Measurements from ENCODE around the gene LCLAT1. TPM values are rescaled to one million over a fixed set of nuclear protein-coding genes. Genes with fewer than 3 reads are reported as not detected.

The LCLAT1 gene
- polyA plus RNA-seq, 1 of the 3 experiments (the other 2 are of a cell fraction), result 6.9 TPM

GRCh38 chr2:30649828-30650227 is 202.8 kb downstream of the LCLAT1 start:
- no peak for DNase-seq
- POLR2A ChIA-PET, result no interaction called here
- no peak for TF ChIP-seq NRF1 (IDR thresholded peaks at IDR 0.05; ENCODE audit: low read depth, low read length)
- TF ChIP-seq FOXJ3 (CRISPR knock-in tag; IDR thresholded peaks at IDR 0.05), result no peak
- TF ChIP-seq USF2 (IDR thresholded peaks at IDR 0.05; ENCODE audit: borderline replicate concordance, low read depth, low read length), result no peak
- no peak for TF ChIP-seq RAD21 (IDR thresholded peaks at IDR 0.05; ENCODE audit: low read length)
- TF ChIP-seq USF1 (IDR thresholded peaks at IDR 0.05; ENCODE audit: borderline replicate concordance, low read depth), result no peak
- TF ChIP-seq TEAD4 (IDR thresholded peaks at IDR 0.05; ENCODE audit: borderline replicate concordance, insufficient read depth), result no peak
- TF ChIP-seq TCF12 (IDR thresholded peaks at IDR 0.05), result no peak
- TF ChIP-seq CTCF (IDR thresholded peaks at IDR 0.05), result no peak
- no peaks in the 10 kb centered on the region; a peak in 1 of 4 replicates for H3K4me1 ChIP-seq (ENCODE audit: control insufficient read depth in 1 of 2, insufficient read depth in 2 of 2, low read depth in 1 of 2, low read length in 1 of 2)
- H3K4me2 ChIP-seq, result no peak overlapping the region
- H3K36me3 ChIP-seq (replicated peaks in 1 of 2; ENCODE audit: control insufficient read depth in 1 of 2, insufficient read depth in 2 of 2, low read length in 1 of 2), result no peaks in the 10 kb centered on the region
- no peak overlapping the region for H3K9ac ChIP-seq
- no peaks in the 10 kb centered on the region for H3K27me3 ChIP-seq (ENCODE audit: insufficient read depth)
- H3K79me2 ChIP-seq (ENCODE audit: insufficient read depth), result no peaks in the 10 kb centered on the region
- CTCF ChIA-PET, result interaction anchor here (0.7 kb wide), 1 partner anchor 26 kb away, joined by 3 read pairs; no protein-coding TSS in a partner anchor
- 70% methylated on average over 5 of the region's 5 CpGs for WGBS (ENCODE audit: low lambda C conversion rate)
- H3K9me3 ChIP-seq, result no peaks in the 10 kb centered on the region
- no peak overlapping the region for H3K27ac ChIP-seq (ENCODE audit: low read depth in 2 of 2, low read length in 1 of 2)
- H3K4me3 ChIP-seq (ENCODE audit: low read depth in 2 of 2, low read length in 1 of 2), result no peak overlapping the region
- no peaks in the 10 kb centered on the region for H3F3A ChIP-seq (replicated peaks; ENCODE audit: insufficient read depth)
- H2AFZ ChIP-seq (ENCODE audit: low read depth), result no peak overlapping the region
- H3K9me2 ChIP-seq, result no peaks in the 10 kb centered on the region
- no peaks in the 10 kb centered on the region for H4K20me1 ChIP-seq (ENCODE audit: insufficient read depth)

GRCh38 chr2:30652271-30652915 is 205.3 kb downstream of the LCLAT1 start:
- H3K4me3 ChIP-seq (ENCODE audit: low read depth in 2 of 2, low read length in 1 of 2), result no peak overlapping the region
- H2AFZ ChIP-seq (ENCODE audit: low read depth), result no peak overlapping the region
- H4K20me1 ChIP-seq (ENCODE audit: insufficient read depth), result no peaks in the 10 kb centered on the region
- H3K9me3 ChIP-seq, result no peaks in the 10 kb centered on the region
- no peaks in the 10 kb centered on the region for H3F3A ChIP-seq (replicated peaks; ENCODE audit: insufficient read depth)
- H3K9me2 ChIP-seq, result no peaks in the 10 kb centered on the region
- H3K79me2 ChIP-seq (ENCODE audit: insufficient read depth), result no peaks in the 10 kb centered on the region
- no peak overlapping the region for H3K9ac ChIP-seq
- CTCF ChIA-PET, result interaction anchor here (1.1 to 1.5 kb wide), 3 partner anchors 34 to 488 kb away, joined by 3 to 4 read pairs (median 3); no protein-coding TSS in a partner anchor
- no peaks in the 10 kb centered on the region for H3K27me3 ChIP-seq (ENCODE audit: insufficient read depth)
- no peaks in the 10 kb centered on the region for H3K36me3 ChIP-seq (replicated peaks in 1 of 2; ENCODE audit: control insufficient read depth in 1 of 2, insufficient read depth in 2 of 2, low read length in 1 of 2)
- H3K4me1 ChIP-seq (ENCODE audit: control insufficient read depth in 1 of 2, insufficient read depth in 2 of 2, low read depth in 1 of 2, low read length in 1 of 2), result no peaks in the 10 kb centered on the region; a peak in 2 of 4 replicates
- 84% methylated on average over 8 of the region's 8 CpGs for WGBS (ENCODE audit: low lambda C conversion rate)
- POLR2A ChIA-PET, result no interaction called here
- no peak overlapping the region for H3K27ac ChIP-seq (ENCODE audit: low read depth in 2 of 2, low read length in 1 of 2)
- no peak overlapping the region for H3K4me2 ChIP-seq
- no peak for TF ChIP-seq PBX3 (IDR thresholded peaks at IDR 0.05)
- no peak for TF ChIP-seq EP300 (IDR thresholded peaks at IDR 0.05; ENCODE audit: borderline replicate concordance in 1 of 2, low read depth in 1 of 2, low read length in 1 of 2)
- no peak for TF ChIP-seq GATA2 (CRISPR knock-in tag; IDR thresholded peaks at IDR 0.05)
- no peak for TF ChIP-seq NRF1 (IDR thresholded peaks at IDR 0.05; ENCODE audit: low read depth, low read length)
- no peak for TF ChIP-seq MEF2A (IDR thresholded peaks at IDR 0.05; ENCODE audit: borderline replicate concordance, low read depth)
- no peak for TF ChIP-seq REST (IDR thresholded peaks at IDR 0.05; ENCODE audit: low read depth, low read length)
- no peak for TF ChIP-seq IRF3 (IDR thresholded peaks at IDR 0.05; ENCODE audit: low read depth, low read length)
- no peak for TF ChIP-seq USF1 (IDR thresholded peaks at IDR 0.05; ENCODE audit: borderline replicate concordance, low read depth)
- TF ChIP-seq RFX5 (IDR thresholded peaks at IDR 0.05; ENCODE audit: low read length), result no peak
- DNase-seq, result no peak
